ENCODE data around the gene LIN52.

Gene LIN52, protein sequence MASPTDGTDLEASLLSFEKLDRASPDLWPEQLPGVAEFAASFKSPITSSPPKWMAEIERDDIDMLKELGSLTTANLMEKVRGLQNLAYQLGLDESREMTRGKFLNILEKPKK

DNA sequence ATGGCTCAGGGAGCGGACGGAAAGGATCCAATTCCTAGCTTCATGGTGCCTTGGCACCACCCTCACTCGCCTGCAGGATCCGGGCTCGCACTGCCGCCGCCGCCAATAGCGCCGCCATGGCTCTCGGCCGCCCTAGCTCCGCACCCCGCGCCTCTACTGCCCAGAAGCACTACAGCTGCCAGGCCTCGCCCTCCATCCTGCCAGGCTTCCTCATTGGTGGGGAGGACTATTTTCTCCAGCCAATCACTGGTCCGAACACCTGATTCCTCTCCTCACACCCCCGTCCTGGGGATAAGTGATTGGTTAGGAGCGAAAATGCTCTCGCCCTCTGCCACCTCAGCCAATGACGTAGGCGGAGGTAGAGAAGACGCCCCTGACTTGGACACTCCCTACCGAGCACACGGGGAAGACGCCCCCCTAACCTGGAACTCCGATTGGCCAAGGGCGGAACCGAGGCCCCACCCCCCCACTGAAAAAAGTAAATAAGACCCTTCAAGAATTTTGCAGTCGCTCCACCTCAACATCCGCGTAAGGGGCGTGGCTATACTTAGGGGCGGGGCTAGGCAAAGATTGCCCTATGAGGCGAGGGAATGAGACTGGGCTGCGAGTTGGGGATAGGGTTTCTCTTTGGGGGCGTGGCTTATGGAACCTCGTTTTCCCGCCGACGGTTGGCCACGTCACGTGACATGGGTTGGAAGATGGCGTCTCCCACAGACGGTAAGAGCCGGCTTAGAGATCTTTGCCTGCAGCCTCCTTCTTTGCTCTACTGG is at the start of gene LIN52, which contains the start of gene ALDH6A1:
Gene LIN52, plus strand, starts transcription at position 680 of the 770 bp plus-strand sequence. Its CDS starts 19 bp downstream, at position 699.
Gene ALDH6A1, minus strand, starts transcription at position 177 of the 770 bp plus-strand sequence. Its CDS starts 59 bp downstream, at position 118.
- DNase-seq: peak; percentile 99 to 100

DNA sequence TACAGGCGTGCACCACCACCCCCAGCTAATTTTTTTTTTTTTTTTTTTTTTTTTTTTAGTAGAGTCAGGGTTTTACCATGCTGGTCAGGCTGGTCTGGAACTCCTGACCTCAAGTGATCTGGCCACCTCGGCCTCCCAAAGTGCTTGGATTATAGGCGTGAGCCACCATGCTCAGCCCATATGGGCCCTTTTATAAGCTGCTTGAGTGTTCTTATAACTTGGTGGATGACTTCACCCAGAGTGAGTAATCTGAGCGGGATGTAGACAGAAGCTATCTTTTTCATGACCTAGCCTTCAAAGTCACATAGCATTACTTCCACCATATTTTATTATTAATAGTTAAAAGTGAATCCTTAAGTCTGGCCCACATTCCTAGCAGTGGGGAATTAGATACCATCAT is 49.2 kb upstream of the LIN52 start:
- no peak for DNase-seq

DNA sequence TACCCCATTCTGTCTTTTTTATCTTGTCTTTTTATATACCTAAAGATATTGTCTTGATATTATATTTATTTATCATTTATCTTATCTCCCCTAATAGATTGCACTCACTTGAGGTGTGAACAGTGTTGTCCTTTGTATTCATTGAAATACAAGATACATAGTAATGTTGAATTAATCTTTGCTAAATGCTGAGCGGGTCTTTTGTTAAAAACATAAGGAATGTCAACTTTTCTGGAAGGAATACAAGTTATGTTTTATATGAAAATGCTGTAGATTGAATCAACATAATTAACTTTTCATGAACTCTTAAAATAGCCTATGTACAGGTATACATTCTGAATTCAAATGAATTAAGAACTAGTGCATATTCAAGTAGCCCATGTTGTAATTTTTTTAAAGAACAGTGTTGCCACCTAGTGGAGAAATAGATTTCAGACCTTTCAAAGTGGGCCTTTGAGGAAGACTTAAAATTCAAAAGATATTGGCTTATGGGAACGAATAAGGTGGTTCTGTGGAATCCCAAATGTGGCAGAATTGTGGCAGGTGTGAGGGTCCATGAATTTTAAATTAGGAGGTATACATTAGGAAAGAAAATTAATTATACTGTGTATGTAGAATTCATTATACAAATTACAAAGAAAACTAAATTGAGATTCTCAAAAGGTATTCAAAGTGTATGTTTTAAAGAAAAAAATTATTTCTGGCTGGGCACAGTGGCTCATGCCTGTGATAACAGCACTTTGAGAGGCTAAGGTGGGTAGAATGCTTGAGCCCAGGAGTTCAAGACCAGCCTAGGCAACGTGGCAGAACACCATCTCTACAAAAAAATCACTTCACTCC is 46.5 kb upstream of the LIN52 start:
- DNase-seq: peak; percentile 21 to 41

DNA sequence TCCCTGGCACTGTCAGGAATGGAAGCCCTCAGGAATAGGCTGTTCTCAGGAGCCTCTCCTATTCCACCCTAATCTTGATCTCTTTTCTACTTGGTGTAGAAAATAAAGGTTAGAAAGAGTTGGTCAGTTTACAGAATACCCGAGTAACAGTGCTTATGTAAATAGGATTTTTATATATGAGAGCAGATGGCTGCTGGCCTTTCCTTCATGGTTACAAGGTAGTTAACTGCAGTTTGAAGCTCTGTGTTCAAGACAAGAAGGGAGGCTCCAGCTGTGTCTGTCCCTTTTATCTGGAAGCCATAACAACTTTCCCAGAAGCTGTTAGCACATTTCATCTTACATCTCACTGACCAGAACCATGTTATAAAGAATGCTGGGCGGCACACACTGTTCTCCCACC is 42.5 kb upstream of the LIN52 start:
- DNase-seq: no peak

DNA sequence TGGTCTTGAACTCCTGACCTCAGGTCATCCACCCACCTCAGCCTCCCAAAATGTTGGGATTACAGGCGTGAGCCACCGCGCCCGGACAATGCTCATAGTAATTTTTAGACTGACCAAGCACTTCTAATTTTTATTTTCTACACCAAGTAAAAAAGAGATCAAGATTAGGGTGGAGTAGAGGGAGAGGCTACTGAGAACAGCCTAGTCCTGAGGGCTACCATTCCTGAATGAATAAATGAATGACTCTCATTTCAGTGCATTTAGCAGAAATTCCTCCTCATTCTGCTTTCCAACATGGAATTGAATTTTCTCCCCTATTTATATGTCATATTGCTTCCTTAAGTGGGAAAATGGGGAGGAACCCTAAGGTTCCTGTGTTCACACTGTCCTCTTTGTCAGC is 39.2 kb upstream of the LIN52 start:
- DNase-seq: no peak

DNA sequence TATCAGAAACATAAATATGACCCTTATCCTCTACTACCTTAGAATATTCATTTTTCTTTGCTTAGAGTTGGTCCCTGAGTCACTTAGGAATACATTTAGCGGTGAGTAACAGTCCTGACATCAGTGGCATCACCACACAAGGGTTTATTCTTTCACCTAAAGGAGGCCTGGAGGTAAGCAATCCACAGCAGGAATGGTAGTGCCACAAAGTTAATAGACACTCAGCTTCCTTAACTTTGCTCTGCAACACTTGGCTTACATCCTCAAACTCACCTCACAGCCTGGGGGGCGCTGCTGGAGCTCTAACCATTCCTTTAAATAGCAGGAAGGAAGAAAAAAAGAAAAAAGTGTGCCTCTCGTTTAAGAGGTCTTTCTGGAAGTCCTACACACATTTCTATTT is 36.5 kb upstream of the LIN52 start:
- no peak for DNase-seq

DNA sequence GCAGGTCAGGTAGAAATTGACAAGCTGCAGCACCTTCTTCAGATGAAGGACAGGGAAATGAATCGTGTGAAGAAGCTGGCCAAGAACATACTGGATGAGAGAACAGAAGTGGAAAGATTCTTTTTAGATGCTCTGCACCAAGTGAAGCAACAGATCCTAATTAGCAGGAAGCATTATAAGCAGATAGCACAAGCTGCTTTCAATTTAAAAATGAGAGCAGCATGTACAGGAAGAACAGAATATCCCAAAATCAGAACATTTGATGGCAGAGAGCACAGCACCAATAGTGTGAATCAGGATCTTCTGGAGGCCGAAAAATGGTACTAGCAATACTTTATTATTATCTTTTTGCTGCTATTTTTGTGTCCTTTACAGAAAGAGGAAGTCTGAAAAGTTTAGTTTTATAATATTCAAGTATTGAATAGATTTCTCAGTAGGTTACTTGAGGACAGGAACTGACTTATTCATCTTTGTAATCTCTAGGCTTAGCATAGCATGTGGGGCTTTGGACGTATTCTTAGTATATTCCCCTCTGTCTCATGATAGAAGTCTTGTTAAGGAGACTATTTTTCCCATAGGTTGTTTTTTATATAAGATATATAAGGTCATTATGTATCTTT is 34.8 kb upstream of the LIN52 start:
- DNase-seq: no peak

DNA sequence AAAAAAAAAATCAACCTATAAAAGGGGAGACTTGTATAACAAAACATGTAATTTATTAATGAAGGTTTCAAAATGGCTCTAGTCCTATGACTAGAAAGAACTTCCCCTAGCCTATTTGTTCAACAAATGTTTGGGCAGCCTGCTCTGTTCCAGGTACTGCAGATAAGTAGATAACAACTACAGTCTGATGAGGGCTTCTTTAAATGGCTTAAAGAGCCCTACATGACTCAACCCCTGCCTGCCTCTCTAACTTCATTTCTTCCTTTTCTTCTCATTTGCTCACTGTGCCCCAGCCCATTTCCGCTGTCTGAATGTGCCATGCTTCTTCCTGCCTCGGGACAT is 22.0 kb upstream of the LIN52 start:
- DNase-seq: no peak

DNA sequence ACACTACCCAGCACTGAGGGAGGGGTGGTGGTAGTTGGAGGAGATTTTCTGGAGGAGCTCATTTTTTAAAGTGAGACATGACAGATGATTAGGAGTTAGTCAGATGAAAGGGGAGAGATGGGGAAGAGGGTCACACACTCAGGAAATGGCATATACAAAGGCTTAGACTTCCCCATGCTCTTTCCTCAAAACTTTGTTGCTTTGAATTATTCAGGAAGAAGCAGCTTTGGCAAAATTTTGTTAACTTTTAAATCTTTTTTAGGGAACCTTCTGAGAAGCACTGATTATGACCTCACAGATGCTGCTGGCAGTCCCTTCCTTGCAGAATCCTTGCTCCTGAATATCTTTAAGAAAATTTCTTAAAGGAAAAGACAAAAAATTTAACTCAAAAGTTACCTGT is 20.3 kb upstream of the LIN52 start:
- DNase-seq: no peak

DNA sequence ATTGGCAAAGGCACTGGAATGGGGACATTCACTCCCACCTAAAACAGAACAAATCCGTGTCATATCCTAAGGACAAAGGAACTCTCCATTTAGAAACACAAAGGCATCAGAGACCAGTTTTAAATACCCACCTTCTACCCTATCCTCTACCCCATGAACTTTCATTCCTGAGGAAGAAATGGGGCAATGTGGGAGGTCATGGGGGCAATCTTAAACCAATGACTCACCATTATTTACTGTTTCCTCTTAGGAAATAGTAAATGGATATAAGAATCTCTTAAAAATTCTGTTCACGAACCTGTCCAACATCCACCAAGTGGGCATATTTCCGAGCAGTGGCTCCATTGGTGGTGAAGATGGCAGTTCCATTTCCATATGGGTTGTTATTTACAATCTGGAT is 19.9 kb upstream of the LIN52 start:
- DNase-seq: no peak

DNA sequence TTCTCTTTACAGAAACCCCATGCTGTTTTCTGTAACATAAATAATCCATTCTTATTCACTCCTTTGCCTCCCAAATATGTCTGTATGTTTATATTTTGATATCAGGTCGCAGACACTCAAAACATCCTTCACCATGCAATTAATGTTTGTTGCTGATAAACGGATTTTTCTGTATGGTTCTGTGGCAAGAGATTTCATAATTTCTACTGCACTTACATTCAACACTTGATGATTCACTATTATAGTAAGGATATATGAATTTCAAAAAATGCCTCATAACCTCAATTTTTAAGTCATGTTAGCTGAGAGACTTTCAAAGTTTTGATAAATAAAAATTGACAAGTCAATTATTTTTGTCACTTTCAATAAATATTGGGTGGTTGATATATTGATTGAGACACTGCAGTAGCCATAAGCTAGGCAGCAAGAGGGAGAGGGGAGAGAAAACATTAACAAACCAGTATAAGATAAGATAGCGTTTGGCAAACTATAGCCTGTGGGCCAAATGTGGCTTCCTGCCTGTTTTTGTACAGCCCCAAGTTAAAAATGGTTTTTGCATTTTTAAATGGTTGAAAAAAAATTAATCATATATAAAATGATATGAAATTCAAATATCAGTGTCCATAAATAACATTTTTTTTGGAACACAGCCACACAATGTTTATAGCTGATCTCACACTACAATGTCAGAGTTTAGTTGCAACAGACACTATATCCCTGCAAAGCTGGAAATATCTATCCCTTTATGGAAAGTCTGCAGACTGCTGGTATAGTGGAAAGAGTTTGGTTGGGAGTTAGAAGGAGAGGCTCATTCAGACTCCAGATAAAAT is 18.8 kb upstream of the LIN52 start:
- DNase-seq: no peak

DNA sequence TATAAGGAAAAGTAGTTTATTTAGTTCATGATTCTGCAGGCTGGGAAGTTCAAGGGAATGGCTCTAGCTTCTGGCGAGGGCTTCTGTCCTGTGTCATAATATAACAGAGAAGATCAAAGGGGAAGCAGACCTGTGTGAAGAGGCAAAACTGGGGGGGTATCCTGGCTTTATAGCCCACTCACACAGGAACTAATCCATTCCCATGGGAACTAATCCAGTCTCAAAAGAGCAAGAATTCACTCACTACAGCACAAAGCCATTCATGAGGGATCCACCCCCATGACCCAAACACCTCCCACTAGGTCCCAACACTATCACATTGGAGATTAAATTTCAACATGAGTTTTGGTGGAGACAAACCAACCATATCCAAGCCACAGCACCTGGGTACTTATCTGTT is 7.4 kb upstream of the LIN52 start:
- DNase-seq: no peak

DNA sequence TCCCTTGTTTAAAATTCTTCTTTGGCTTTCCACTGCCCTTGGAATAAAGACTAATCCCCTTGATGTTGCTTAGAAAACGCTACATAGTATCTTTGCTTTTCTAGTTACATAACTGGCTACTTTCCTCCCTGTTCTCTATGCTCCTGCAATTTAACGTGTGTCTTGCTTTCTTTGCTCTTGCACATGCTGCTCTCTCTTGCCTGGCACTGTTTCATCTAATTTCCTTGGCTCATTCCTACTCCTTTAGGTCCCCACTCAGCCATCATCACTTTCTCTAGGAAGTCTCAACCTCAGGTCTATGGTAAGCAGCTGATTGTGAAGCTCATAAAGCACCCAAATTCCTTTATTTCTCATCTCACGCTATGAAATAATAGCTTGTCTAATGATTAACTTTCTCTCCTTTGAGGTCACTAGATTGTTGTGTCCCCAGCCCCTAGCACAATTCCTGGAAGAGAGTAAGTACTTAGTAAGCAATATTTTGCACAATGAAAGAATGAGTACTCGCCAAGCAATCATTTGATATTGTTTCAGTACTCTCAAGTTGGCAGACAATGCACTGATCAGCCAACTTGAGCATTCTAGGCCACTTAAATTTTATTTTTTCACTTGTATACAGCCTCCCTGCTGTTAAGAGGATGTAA is 3.8 kb upstream of the LIN52 start:
- DNase-seq: no peak

DNA sequence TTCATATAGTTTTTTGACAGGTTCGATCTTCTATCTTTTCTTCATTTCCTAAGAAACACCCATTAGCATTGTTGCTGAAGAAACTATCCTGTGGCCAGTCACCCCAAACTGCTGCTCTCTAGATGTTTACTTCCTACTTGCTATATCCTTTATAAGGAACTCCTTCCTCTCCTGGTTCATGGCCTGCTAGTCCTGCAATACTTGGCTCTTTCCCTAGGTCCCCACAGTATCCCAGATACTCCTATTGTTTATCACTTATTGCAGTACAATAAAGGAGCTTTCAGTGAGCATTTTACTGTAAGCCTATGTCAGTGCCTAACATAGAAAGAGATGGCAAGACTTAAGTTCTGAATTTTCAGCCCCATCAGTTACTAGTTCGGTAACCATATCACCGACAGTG is 3.3 kb upstream of the LIN52 start:
- no peak for DNase-seq

DNA sequence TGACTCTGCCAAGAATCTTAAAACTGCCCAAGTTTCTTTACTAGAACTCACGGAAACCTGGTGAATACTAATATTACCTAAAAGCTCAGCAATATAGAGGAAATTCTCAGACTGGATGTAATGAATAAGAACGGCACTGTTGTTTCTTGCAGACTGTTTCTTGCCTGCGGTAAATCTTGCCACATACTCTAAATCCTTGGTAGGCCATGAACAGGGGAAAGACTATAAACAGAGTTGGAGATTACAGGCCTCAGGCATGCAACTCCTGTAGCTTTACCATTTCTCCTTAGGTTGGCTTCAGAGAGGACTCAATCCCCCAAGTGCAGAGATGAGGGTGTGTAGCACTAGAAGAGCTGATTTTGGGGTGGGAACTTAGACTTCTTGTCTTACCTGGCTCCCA is 1.6 kb upstream of the LIN52 start:
- no peak for DNase-seq

DNA sequence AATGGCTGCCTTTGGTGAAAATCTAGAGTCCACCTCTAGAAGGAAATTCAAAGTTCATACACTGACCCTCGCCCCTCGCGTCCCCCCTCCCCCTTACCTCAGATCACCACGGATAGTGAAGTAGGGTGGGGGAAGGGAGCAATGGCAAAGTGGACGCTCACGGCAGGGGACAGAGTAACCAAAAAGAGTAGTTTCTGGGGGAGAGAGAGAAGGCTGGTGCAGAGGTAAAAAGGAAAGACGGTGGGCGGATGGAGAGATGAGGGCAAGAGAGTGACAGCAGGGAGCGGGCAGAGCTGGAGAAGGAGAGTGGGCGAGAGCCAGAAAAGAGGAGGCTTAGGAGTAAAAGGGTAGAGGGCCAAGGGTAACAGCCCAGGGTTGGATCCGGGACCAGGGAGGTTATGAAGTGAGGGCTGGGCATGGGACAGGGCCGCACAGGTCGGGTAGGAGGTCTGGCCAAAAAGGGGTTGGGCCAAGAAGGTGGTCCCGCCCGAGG is 926 bp upstream of the LIN52 start:
- DNase-seq: no peak

DNA sequence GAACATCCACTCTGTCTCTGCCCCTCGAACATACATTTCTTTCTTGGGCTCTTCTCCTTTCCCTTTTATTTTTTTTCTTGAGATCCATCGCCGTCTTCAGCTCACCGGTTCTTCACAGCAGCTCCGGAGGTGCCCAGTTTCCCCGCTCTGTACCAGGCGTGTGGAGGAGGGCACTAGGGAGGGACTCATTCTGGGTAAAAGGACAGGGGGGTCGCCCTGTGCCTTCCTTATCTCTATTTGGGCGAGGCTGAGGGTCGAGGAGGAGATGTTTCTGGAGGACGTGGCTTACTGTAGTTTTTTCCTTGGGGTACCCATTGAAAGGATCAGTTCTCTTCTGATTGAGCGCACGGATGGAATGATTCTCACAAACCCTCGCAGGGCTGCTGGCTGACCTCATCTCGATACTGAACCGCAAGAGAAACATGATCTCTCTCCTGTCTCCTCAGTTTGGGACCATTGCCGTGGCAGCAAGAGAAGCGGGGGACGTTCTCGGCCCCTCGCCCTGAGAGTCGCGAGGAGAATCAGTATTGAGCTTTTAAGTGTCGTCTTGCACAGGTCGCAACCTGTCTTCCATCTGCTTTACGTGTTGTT is 386 bp downstream of the LIN52 start:
- DNase-seq: no peak

DNA sequence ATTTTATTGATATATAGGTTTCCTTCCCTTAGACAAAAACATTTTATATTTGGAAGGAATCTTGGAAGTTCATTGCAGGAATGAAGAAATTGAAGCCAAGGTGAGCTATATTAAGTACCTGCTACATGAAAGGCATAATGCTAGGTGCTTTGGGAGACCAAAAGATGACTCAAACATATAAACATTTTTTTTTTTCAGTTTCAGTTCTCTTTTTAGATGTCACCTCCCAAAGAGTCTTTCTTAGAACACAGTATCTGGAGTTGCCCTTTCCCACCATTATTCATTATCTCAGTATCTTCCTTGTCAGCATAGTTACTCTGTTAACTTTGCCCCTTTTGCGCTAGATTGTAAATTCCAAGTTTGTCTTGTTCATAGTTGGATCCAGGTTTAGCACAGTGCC is 1.1 kb downstream of the LIN52 start:
- no peak for DNase-seq

DNA sequence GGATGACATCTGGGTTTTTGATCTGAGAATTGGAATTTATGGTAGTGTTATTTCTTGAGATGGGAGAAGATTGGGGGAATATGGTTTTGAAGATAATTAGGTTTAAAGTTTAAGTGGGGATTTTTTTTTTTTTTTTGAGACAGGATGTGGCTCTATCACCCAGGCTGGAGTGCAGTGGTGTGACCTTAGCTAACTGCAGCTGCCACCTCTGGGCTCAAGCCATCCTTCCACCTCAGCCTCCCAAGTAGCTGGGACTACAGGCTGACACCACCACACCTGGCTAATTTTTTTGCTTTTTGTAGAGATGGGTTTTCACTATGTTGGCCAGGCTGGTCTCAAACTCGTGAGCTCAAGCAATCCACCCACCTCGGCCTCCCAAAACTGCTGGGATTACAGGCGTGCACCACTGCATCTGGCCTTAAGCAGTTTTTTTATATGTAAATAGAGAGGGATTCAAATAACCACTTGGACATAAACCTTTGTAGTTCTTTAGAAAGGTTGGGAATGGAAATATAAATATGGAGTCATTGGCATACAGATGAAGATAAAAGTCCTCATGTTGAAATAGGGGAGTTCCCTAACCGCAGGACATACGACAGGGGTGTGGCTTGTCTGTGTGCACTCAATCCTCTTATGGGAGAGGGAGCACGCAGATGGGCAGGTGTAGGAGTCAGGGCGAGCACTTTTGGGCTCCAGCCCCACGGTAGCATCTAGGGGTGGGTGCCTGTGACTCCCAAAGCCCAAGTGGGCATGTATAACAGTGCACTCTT is 4.7 kb downstream of the LIN52 start:
- no peak for DNase-seq

DNA sequence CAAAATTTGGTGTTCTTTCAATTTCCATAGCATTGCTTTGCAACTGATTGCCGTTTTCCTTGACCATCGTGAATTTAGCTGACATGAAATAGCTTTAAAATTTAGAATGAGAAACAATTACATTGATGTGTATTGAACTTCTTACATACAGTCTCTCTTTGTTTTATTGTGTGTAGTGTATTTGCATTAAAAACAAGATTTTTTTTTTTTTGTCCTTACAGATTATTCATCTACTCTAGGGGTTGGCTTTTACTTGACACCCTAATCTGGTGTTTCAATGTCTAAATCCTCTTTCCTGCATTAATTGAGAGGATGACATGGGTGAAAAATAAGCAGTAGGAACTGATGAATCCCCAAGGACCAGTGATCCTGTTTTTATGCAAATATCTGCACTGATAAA is 20.6 kb downstream of the LIN52 start:
- DNase-seq: no peak

DNA sequence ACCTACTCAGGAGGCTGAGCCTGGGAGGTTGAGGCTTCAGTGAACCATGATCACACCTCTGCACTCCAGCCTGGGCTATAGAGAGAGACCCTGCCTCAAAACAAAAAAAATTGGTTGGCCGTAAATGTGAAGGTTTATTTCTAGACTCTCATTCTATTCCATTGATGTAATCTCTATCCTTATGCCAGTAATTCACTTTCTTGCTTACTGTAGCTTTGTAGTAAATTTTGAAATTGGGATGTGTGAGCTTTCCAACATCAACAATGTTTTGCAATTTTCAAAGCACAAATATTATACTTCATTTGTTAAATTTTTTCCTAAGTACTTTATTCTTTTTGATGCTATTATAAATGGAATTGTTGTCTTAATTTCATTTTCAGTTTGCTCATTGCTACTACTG is 24.6 kb downstream of the LIN52 start:
- DNase-seq: no peak
